Astrocyte of the spinal cord (primary cell): Measurements from ENCODE around the gene ZNF101.

Experiments used
- DNase-seq: peaks from one replicate; pipeline ENCODE4 v3.0.0; 2011; ENCODE audit warnings: low read depth, low spot score
- H3K4me3 ChIP-seq: 2 replicates; pipeline ENCODE4 v1.5.1; 2011; ENCODE audit warnings: low read depth, mild to moderate bottlenecking, low read length, moderate library complexity
- in situ Hi-C: cut with HindIII; loops from 2 replicates; pipeline ENCODE4 v1.10.0; 2017; ENCODE audit warnings: low sequenced_read_pairs
- TF ChIP-seq, protein P1 (sequence below): IDR thresholded peaks from 2 replicates; pipeline ENCODE4 v1.5.1; 2012; ENCODE audit warnings: low read depth, mild to moderate bottlenecking, low read length, inconsistent platforms

The ZNF101 gene

DNA sequence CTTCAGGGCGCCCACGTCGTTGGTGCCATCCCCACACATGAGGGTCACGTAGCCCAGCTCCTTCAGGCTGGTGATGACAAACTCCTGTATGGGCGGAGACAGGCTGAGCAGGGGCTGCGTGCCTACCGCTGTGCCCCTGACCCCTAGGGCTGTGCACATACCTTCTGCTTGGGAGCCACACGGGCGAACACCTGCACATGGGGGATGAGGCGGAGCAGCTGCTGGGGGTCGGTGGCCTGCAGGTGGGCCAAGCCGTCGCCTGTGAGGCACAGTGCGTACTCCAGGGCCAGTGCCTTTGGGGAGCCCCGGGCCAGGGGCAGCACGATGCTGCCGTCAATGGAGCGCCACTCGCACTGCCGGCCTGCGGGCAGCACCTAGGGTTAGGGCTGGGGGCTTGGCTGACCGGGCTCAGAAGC is 19.1 kb upstream of the ZNF101 start:
- H3K4me3 ChIP-seq: no peak overlapping the region
- no peak for DNase-seq
- in situ Hi-C loops: no loop called here
- TF ChIP-seq, protein P1, sequence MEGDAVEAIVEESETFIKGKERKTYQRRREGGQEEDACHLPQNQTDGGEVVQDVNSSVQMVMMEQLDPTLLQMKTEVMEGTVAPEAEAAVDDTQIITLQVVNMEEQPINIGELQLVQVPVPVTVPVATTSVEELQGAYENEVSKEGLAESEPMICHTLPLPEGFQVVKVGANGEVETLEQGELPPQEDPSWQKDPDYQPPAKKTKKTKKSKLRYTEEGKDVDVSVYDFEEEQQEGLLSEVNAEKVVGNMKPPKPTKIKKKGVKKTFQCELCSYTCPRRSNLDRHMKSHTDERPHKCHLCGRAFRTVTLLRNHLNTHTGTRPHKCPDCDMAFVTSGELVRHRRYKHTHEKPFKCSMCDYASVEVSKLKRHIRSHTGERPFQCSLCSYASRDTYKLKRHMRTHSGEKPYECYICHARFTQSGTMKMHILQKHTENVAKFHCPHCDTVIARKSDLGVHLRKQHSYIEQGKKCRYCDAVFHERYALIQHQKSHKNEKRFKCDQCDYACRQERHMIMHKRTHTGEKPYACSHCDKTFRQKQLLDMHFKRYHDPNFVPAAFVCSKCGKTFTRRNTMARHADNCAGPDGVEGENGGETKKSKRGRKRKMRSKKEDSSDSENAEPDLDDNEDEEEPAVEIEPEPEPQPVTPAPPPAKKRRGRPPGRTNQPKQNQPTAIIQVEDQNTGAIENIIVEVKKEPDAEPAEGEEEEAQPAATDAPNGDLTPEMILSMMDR: no peak

DNA sequence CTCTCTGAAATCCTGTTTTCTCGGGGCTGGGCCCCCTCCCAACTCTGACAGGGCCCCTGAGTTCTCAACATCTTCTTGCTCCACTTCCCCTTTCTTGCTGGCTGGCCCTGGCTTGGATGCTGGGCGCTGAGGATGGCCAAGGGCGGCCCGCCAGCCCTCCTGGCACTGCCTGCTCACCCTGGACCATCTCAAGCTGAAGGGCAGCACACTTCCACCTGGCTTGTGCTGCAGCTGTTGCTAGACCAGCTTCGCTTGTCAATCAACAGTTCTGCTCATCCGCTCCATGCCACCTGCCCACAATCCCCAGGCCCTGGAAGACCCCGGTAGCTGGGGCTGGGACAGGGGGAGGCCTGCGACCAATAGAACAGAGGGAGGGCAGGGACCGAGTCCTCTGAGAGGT is 18.3 kb upstream of the ZNF101 start:
- no peak overlapping the region for H3K4me3 ChIP-seq
- in situ Hi-C loops: no loop called here
- TF ChIP-seq, protein P1: no peak
- no peak for DNase-seq

DNA sequence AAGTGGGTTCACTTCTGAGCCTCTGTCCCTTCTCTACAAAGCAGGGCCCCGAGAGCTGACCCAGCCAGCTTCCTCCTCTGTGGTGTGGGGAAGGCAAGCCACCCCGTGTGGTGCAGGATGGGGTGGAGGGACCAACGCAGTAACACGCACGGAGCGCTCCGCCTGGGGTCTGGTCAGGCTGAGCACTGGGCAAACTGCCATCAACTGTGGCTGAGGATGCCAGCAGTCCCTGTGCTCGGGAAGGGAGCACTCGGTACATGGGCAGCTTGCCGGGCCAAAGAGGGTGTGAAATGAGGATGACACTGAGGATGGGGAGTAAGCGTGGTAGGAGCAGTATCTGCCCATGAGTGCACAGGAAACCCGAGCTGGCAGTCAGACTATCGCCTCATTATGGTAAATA is 17.6 kb upstream of the ZNF101 start:
- no peak overlapping the region for H3K4me3 ChIP-seq
- in situ Hi-C loops: no loop called here
- DNase-seq: no peak
- TF ChIP-seq, protein P1: no peak

DNA sequence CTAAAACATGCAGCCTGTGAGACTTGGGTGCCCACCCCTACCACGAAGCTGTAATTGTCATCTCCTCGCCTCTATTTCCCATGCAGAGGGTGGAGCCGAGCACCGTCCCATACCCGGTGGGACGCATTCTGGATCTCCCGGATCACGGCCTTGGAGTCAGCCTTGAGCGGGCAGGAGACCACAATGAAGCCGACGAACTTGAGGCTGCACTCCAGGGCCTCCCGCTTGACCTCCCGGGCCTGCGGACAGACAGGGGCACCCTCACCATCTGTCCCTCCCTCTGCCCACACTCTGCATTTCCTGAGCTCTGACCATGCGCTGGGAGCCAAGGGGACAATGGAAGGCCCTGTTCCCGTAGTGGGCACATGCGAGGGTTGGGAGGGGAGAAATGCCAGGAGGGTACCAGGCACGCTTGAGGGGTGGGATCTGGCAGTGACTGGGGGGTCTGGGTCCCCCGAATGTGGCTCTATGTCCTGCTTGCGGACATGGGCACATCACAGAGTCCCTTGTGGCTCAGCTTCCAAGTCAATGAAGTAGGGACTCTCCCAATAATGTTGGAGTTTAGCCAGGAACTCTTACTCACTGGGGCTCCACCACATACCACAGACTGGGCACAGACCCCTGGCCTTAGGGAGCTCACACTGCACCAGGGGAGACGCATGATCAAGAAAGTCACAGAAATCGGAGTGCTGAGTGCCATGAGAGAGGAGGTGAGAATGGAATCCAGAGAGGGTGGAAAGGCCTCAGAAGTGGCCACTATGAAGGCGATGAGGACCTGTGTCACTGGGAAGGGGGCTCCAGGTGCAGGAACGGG is 15.9 kb upstream of the ZNF101 start:
- TF ChIP-seq, protein P1: no peak
- in situ Hi-C loops: no loop called here

DNA sequence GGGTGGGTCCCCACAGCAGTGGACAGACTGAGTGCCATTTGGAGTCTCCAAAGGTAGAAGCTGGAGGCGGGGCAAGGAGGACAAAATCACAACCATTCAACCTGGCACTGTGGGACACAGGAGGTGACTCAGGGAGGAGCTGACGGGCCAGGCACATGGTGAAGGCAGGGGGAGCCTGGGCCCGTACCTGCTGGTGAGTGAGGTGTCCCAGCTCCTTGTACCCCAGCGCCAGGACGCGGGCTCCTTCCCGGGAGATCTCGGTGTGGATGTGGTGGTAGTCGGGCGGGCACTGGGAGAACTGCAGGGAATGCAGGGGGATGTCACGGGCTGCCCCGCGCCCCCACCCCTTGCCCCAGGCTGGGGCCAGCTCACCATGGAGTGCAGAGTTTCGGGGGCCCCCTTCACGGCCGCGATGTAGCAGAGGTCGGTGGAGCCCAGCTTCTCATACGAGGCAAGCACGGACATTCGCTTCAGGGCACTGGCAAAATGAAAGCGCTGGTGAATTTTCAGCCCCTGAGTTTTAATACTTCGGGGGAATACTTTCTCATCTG is 15.0 kb upstream of the ZNF101 start:
- H3K4me3 ChIP-seq: no peak overlapping the region
- DNase-seq: no peak
- TF ChIP-seq, protein P1: no peak
- in situ Hi-C loops: no loop called here

More for the DNA sequence above, 15.9 kb upstream of the ZNF101 start:
- no peak overlapping the region for H3K4me3 ChIP-seq
- peak; percentile 8 for DNase-seq

DNA sequence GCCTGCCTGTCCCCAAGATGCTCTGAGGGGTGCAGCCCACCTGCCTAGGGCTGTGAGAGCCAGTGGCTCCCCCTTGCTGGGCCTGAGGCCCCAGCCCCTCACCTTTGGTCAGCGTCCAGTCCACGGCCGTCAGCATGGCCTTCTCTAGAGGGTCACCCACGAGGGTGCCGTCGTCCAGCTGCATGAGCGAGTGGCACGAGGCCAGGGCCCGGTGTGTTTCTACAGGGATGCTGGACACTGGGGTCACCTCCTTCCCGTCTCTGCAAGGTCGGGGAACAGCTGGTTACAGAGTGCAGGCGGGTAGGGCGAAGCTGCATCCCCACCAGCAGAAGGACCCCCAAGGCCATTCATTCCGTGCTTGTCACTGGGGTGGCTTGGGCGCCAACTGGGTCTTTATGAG is 14.2 kb upstream of the ZNF101 start:
- in situ Hi-C loops: no loop called here
- TF ChIP-seq, protein P1: no peak
- no peak for DNase-seq
- no peak overlapping the region for H3K4me3 ChIP-seq
